ENCODE data around the gene CD79A. TPM values are rescaled to one million over a fixed set of nuclear protein-coding genes. Genes with fewer than 3 reads are reported as not detected.

CD79A gene
- total RNA-seq, 1 donor from 2014 or later, result 0.36 TPM

DNA sequence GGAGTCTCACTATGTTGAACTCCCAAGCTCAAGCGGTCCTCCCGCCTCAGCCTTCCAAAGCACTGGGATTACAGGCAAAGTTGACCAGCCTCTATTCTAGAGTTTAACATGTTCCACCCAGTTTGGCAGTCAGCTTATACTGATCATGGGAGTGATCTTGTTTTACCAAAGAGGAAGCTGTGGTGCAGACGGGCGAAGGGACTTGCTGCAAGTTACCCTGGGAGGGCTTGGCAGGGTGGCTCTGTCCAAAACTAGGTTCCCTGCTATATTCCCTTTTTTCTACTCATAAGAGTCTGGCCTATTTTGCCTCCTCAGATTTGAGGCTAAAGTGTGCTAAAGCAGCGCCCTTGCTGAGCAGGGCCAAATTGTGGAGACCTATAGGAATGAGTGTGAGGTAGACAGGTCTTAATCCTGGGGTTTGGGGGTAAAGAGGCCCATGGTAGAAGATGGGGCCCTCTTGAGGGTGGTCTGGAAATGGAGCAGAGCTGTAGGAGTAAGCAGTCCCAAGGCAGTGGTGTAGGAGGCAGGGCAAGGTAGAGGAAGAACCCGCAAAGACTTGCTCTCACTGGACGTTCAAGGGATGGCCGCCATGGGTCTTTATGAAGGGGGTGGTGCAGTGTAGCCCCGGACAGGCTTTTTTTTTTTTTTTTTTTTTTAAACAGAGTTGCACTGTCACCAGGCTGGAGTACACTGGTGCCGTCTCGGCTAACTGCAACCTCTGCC, 13.7 kb upstream of the CD79A start:
- Mint-ChIP-seq H3K4me1 (ENCODE audit: low read depth) (peaks cover 36% of the 10 kb centered on the region), H3K36me3 (ENCODE audit: insufficient read depth) (peaks cover 39% of the 10 kb centered on the region)

DNA sequence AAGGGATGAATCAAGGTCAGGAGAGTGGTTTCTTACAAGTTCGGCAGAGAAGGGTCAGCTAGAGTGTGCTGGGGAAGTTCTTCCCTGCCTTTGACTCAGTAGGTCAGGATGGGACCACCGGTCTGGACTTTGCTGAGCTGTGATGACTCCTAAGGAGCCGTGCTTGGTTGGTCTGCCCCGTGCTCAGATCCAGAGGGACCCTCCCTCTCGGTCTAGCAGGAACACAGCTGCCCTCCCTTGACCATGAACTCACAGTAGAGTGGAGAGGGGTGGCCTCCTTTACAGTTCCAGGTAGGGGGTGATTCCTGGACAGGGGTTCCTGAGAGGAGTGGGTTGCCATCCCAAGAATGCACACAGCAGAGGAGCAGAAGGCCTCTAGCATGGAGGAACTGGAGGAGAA, 12.7 kb upstream of the CD79A start:
- Mint-ChIP-seq H3K4me1 (ENCODE audit: low read depth) (peaks cover 42% of the 10 kb centered on the region), H3K27ac (peak overlapping the region; percentile 68), H3K36me3 (ENCODE audit: insufficient read depth) (peaks cover 39% of the 10 kb centered on the region), H3K27me3 (no peaks in the 10 kb centered on the region), H3K9me3 (ENCODE audit: low read depth) (no peaks in the 10 kb centered on the region), H3K4me3 (ENCODE audit: low read depth) (peak overlapping the region; percentile 14)
- TF ChIP-seq, protein P1, sequence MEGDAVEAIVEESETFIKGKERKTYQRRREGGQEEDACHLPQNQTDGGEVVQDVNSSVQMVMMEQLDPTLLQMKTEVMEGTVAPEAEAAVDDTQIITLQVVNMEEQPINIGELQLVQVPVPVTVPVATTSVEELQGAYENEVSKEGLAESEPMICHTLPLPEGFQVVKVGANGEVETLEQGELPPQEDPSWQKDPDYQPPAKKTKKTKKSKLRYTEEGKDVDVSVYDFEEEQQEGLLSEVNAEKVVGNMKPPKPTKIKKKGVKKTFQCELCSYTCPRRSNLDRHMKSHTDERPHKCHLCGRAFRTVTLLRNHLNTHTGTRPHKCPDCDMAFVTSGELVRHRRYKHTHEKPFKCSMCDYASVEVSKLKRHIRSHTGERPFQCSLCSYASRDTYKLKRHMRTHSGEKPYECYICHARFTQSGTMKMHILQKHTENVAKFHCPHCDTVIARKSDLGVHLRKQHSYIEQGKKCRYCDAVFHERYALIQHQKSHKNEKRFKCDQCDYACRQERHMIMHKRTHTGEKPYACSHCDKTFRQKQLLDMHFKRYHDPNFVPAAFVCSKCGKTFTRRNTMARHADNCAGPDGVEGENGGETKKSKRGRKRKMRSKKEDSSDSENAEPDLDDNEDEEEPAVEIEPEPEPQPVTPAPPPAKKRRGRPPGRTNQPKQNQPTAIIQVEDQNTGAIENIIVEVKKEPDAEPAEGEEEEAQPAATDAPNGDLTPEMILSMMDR (IDR thresholded peaks at IDR 0.05; ENCODE audit: unreplicated experiment), result no peak
- no peak for DNase-seq (ENCODE audit: low spot score, unreplicated experiment)

More for the DNA sequence above, 13.7 kb upstream of the CD79A start:
- TF ChIP-seq, protein P1 (IDR thresholded peaks at IDR 0.05; ENCODE audit: unreplicated experiment), result no peak
- peak overlapping the region; percentile 84 for H3K27ac Mint-ChIP-seq
- H3K27me3 Mint-ChIP-seq, result no peaks in the 10 kb centered on the region
- no peaks in the 10 kb centered on the region for H3K9me3 Mint-ChIP-seq (ENCODE audit: low read depth)
- no peak overlapping the region for H3K4me3 Mint-ChIP-seq (ENCODE audit: low read depth)
- DNase-seq (ENCODE audit: low spot score, unreplicated experiment), result no peak

DNA sequence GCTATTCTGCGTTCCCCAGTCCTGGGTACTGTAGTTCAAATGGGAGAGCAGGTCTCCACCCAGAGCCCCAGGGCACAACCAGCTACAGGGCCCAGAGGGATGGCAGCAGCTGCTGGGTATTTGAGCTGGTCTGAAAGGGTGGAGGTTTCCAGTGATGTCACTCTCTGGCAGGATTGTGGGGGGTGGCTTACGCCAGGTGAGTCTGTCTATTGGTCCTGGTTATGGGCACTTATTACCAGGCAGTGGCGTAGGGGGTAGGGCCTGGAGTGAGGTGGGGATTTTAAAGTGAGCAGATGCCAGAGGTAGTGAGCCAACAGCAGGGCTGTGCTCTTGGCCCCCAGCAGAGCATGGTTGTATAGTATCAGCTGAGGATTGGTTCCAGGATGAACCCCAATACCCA, 10.8 kb upstream of the CD79A start:
- Mint-ChIP-seq H3K9me3 (ENCODE audit: low read depth) (no peaks in the 10 kb centered on the region), H3K4me1 (ENCODE audit: low read depth) (peaks cover 44% of the 10 kb centered on the region), H3K27me3 (no peaks in the 10 kb centered on the region), H3K4me3 (ENCODE audit: low read depth) (peak overlapping the region; percentile 38), H3K36me3 (ENCODE audit: insufficient read depth) (peaks cover 41% of the 10 kb centered on the region), H3K27ac (no peak overlapping the region)
- TF ChIP-seq, protein P1 (IDR thresholded peaks at IDR 0.05; ENCODE audit: unreplicated experiment), result no peak
- DNase-seq (ENCODE audit: low spot score, unreplicated experiment), result no peak

DNA sequence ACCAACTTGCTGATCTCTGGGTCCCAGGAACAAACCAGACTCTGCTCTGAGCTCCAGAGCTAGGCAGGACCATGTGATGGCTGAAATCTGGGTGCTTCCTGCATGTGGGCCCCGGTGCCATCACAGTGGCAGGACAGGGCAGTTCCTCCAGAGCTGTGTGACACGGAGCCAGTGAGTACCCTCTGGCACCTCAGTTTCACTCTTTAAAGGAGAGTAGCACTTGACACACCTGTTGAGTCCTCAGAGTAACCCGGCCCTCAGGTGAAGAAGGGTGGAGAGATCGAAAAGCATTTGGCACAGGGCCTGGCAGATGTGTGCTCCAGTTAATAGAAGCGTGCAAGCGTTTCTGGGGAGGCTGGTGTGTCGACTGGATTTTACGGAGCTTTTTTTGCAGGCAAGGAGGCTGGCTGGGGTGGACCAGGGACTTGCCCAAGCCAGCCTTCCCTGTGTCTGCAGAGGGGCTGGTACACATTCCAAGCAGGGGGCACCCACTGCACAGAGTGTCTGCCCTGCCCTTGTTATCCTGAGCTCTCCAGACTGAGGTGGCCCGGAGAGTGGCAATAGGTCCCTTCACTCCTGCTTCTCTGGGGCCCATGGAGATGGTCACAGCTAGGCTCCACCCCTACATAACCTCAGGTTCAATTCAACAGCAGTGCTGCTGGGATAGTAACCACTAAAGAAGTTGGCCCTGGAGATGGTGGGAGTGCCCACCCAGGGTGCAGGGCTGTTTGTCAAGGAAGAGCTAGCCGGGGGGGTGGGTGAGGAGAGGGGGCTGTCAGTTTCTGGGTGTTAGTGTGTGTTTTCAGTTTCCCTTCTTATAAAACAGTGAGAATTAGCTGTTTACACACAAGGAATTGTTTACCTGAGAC, 8.7 kb upstream of the CD79A start:
- Mint-ChIP-seq H3K27ac (peak overlapping the region; percentile 91), H3K36me3 (ENCODE audit: insufficient read depth) (peaks cover 34% of the 10 kb centered on the region), H3K4me3 (ENCODE audit: low read depth) (no peak overlapping the region)

DNA sequence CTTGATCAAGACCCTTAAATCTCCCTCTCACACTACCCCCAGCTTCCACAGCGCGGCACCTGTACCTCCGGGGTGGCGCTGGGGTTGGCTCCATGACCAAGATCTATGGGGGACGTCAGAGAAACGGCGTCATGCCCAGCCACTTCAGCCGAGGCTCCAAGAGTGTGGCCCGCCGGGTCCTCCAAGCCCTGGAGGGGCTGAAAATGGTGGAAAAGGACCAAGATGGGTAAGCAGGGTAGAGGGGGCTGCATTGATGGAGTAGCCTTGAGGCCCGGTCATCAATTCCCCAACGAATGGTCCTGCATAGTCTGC, 8.1 kb upstream of the CD79A start:
- H3K4me3 Mint-ChIP-seq (ENCODE audit: low read depth), result peak overlapping the region; percentile 20
- peak overlapping the region; percentile 91 for H3K27ac Mint-ChIP-seq
- TF ChIP-seq, protein P1 (IDR thresholded peaks at IDR 0.05; ENCODE audit: unreplicated experiment), result no peak
- peaks cover 28% of the 10 kb centered on the region for H3K4me1 Mint-ChIP-seq (ENCODE audit: low read depth)
- peaks cover 30% of the 10 kb centered on the region for H3K36me3 Mint-ChIP-seq (ENCODE audit: insufficient read depth)
- H3K27me3 Mint-ChIP-seq, result no peaks in the 10 kb centered on the region
- no peaks in the 10 kb centered on the region for H3K9me3 Mint-ChIP-seq (ENCODE audit: low read depth)
- no peak for DNase-seq (ENCODE audit: low spot score, unreplicated experiment)

More for the DNA sequence above, 8.7 kb upstream of the CD79A start:
- Mint-ChIP-seq H3K27me3 (no peaks in the 10 kb centered on the region), H3K9me3 (ENCODE audit: low read depth) (no peaks in the 10 kb centered on the region), H3K4me1 (ENCODE audit: low read depth) (peaks cover 31% of the 10 kb centered on the region)
- DNase-seq (ENCODE audit: low spot score, unreplicated experiment), result no peak
- TF ChIP-seq, protein P1 (IDR thresholded peaks at IDR 0.05; ENCODE audit: unreplicated experiment), result no peak

Measured in progenitor cell of endocrine pancreas (in vitro differentiated cells).